ENCODE results near the gene SGK1. TPM values are rescaled to one million over a fixed set of nuclear protein-coding genes. Genes with fewer than 3 reads are reported as not detected.
A peak's percentile ranks its signal among the peaks of the same experiment; 100 is the strongest.

Gene SGK1
- total and polyA plus RNA-seq, 2 experiments from 2014 or later, result 145 to 161 TPM

GRCh38 chr6:134318236-134318973 is 493 bp upstream of the SGK1 start:
- H3K9me2 ChIP-seq (replicated peaks; ENCODE audit: insufficient read depth), result no peaks in the 10 kb centered on the region
- no peaks in the 10 kb centered on the region for H3K79me2 ChIP-seq
- no peak overlapping the region for H2AFZ ChIP-seq
- H3K4me3 ChIP-seq, result peak overlapping the region; percentile 29
- H3K27me3 ChIP-seq, result peaks cover 42% of the 10 kb centered on the region
- no peak for DNase-seq (ENCODE audit: low spot score)
- no peak overlapping the region for H3K27ac ChIP-seq
- WGBS (ENCODE audit: low lambda C conversion rate, missing lambda C conversion rate), result 41% methylated on average over 8 of the region's 8 CpGs
- no peaks in the 10 kb centered on the region for H3K9me3 ChIP-seq (ENCODE audit: low read depth)
- H3K4me2 ChIP-seq, result peak overlapping the region; percentile 91
- TF ChIP-seq EZH2 (IDR thresholded peaks at IDR 0.05; ENCODE audit: borderline replicate concordance), result no peak
- no peaks in the 10 kb centered on the region for H3K36me3 ChIP-seq (replicated peaks; ENCODE audit: insufficient read depth, low read depth)
- H4K20me1 ChIP-seq (ENCODE audit: insufficient read depth, poor library complexity, severe bottlenecking), result no peaks in the 10 kb centered on the region
- no peaks in the 10 kb centered on the region for H3K4me1 ChIP-seq (ENCODE audit: insufficient read depth)

GRCh38 chr6:134316733-134317431 is 1.0 kb downstream of the SGK1 start:
- no peak for DNase-seq (ENCODE audit: low spot score)
- Histone ChIP-seq H3K4me3 (peak overlapping the region; percentile 29), H3K36me3 (replicated peaks; ENCODE audit: insufficient read depth, low read depth) (no peaks in the 10 kb centered on the region), H4K20me1 (ENCODE audit: insufficient read depth, poor library complexity, severe bottlenecking) (no peaks in the 10 kb centered on the region), H3K4me1 (ENCODE audit: insufficient read depth) (no peaks in the 10 kb centered on the region), H3K9me2 (replicated peaks; ENCODE audit: insufficient read depth) (no peaks in the 10 kb centered on the region), H3K79me2 (no peaks in the 10 kb centered on the region), H3K4me2 (peak overlapping the region; percentile 91), H2AFZ (peak overlapping the region; percentile 52), H3K27ac (no peak overlapping the region), H3K9me3 (ENCODE audit: low read depth) (no peaks in the 10 kb centered on the region), H3K27me3 (peaks cover 42% of the 10 kb centered on the region)
- TF ChIP-seq CTCF (IDR thresholded peaks at IDR 0.05; ENCODE audit: poor library complexity) (no peak), EZH2phosphoT487 (IDR thresholded peaks at IDR 0.05; ENCODE audit: low read depth, severe bottlenecking, unreplicated experiment) (no peak), EZH2 (IDR thresholded peaks at IDR 0.05; ENCODE audit: borderline replicate concordance) (no peak)
- WGBS (ENCODE audit: low lambda C conversion rate, missing lambda C conversion rate), result 29% methylated on average over 6 of the region's 6 CpGs

DNA sequence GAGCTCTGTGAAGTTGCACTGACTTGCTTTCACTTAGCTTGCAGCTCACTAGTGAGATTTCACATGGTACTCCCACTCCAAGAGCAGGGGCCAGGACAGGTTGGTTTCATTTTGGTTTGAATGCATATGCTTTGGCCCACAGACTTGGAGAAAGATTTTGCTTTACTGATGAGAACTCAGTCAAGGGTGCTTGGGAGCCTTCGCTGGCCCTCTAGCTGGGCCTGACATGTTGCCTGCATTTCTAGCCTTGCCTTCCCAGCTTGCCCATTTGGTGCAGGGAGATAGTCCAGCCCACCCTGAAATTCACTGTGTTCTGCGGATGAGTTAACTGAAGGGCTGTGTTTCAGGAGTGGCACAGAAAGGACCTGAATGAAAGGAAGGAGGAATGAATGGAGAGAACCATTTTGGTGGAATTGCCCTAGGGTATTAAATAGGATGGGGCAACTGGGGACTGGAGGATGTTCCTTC is 1.9 kb downstream of the SGK1 start:
- Histone ChIP-seq H4K20me1 (ENCODE audit: insufficient read depth, poor library complexity, severe bottlenecking) (no peaks in the 10 kb centered on the region), H3K36me3 (replicated peaks; ENCODE audit: insufficient read depth, low read depth) (no peaks in the 10 kb centered on the region), H3K4me1 (ENCODE audit: insufficient read depth) (no peaks in the 10 kb centered on the region), H3K79me2 (no peaks in the 10 kb centered on the region), H3K9me3 (ENCODE audit: low read depth) (no peaks in the 10 kb centered on the region), H3K27ac (no peak overlapping the region), H3K4me2 (no peak overlapping the region), H3K9me2 (replicated peaks; ENCODE audit: insufficient read depth) (no peaks in the 10 kb centered on the region), H3K27me3 (peaks cover 42% of the 10 kb centered on the region), H3K4me3 (no peak overlapping the region), H2AFZ (no peak overlapping the region)
- 92% methylated on average over 2 of the region's 2 CpGs for WGBS (ENCODE audit: low lambda C conversion rate, missing lambda C conversion rate)
- no peak for TF ChIP-seq EZH2phosphoT487 (IDR thresholded peaks at IDR 0.05; ENCODE audit: low read depth, severe bottlenecking, unreplicated experiment)
- no peak for TF ChIP-seq CTCF (IDR thresholded peaks at IDR 0.05; ENCODE audit: poor library complexity)
- no peak for TF ChIP-seq EZH2 (IDR thresholded peaks at IDR 0.05; ENCODE audit: borderline replicate concordance)
- DNase-seq (ENCODE audit: low spot score), result no peak

DNA sequence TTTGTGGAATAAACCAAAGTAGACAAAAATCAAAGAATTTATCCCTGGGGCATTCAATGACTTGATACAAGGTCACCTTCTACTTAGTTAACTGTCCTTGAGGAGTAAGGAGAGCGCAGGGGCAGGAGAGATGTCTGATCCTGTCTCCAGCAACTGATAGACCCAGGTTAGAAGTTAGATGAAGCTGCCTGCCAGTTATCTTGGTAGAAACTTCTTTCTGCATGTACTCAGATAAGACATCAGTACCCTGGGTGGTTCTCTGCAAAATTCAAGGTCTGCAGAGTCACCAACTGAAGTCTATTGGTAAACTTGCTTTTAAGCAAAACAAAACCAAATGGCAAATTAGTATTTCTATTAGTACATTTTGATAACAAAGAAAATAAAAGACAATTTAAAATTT is 2.7 kb downstream of the SGK1 start:
- TF ChIP-seq CTCF (IDR thresholded peaks at IDR 0.05; ENCODE audit: poor library complexity), result no peak
- TF ChIP-seq EZH2 (IDR thresholded peaks at IDR 0.05; ENCODE audit: borderline replicate concordance), result no peak
- no peak for TF ChIP-seq EZH2phosphoT487 (IDR thresholded peaks at IDR 0.05; ENCODE audit: low read depth, severe bottlenecking, unreplicated experiment)
- no peaks in the 10 kb centered on the region for H3K9me2 ChIP-seq (replicated peaks; ENCODE audit: insufficient read depth)
- no peaks in the 10 kb centered on the region for H3K4me1 ChIP-seq (ENCODE audit: insufficient read depth)
- no peaks in the 10 kb centered on the region for H3K79me2 ChIP-seq
- no peak overlapping the region for H3K4me2 ChIP-seq
- H3K9me3 ChIP-seq (ENCODE audit: low read depth), result no peaks in the 10 kb centered on the region
- H3K4me3 ChIP-seq, result no peak overlapping the region
- H3K36me3 ChIP-seq (replicated peaks; ENCODE audit: insufficient read depth, low read depth), result no peaks in the 10 kb centered on the region
- no peak overlapping the region for H2AFZ ChIP-seq
- no peak for DNase-seq (ENCODE audit: low spot score)
- WGBS (ENCODE audit: low lambda C conversion rate, missing lambda C conversion rate), result 88% methylated on average over 1 of the region's 1 CpG
- peaks cover 42% of the 10 kb centered on the region for H3K27me3 ChIP-seq
- no peaks in the 10 kb centered on the region for H4K20me1 ChIP-seq (ENCODE audit: insufficient read depth, poor library complexity, severe bottlenecking)
- no peak overlapping the region for H3K27ac ChIP-seq

All from hepatocyte (in vitro differentiated cells).